Endothelial cell of hepatic sinusoid (primary cell): ENCODE data around the gene ZDHHC18.
"Not testable (repeated sequence)": the region's sequence is repeated elsewhere in the genome, so short reads cannot be mapped to it uniquely, and the experiment has no call there.

Source experiments
- in situ Hi-C: cut with HindIII; loops from 2 replicates; pipeline ENCODE4 v1.10.0; 2017; ENCODE audit warnings: low sequenced_read_pairs

The ZDHHC18 gene

DNA sequence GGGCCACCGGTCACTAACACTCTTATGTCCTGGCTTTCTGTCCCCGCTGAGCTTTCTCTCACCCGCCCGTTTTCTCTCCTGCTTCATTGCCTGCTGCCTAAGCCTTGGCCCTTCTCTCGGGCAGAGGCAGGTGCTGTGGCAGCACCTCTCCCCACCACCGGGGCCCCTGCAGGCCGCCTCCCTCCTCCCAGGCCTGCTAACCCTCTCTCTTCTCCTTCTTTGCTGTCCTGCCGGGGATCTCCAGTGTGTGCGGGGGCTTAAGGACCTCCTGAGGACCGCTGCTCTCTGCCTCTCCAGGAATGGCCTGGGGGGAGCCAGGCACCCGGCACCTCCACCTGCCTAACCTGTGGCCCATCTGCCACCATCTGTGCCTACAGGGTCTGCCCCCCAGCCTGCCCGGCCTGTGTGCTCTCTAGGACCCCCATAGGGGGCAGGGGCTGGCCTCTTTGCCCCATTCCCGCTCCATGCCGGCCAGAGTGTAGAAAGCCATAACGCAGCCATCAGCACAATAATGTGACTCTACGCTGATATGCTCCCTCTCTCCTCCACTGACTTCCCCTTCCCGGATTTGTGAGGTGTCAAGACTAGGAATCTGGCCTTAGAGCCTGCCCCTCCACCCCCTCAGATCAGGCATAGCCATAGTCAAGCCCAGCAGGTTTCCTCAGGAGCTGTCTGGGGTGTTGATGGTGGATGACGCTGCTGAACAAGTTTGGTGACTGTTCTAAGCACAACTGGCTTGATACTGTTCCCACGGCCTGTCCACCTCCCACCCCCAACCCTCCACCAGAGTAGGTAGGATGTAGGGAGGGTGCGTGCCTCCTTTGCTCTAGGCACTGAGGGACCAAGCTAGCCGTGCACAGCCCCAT, 30.3 kb downstream of the ZDHHC18 start:
- in situ Hi-C loops, result no loop called here

DNA sequence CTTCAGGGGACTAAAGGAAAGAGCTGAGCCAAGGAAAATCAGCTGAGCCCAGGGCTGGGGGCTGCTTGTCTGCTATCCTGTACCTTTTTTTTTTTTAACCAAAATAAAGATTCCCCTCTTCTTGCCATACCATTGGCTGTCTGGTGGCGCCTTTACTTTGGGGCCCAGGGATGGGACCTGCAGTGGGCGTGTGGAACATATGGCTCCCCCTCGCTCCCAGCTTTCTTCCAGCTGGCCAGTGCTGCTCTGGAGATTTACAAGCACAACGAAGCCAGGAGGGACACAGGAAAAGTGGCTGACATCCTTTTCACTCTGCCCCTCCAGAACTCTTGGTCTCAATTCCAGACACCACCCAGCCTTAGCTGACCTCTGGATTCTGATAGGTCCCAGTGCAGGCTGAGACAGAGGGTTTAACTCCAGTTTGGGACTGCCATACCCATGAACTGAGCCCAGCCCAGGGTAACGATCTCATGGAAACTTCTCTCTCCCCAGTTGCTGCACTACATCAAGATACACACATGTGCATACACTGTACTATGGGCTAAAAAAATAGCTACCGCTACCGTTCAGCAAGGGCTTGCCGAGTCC, 31.1 kb downstream of the ZDHHC18 start:
- in situ Hi-C loops, result no loop called here

DNA sequence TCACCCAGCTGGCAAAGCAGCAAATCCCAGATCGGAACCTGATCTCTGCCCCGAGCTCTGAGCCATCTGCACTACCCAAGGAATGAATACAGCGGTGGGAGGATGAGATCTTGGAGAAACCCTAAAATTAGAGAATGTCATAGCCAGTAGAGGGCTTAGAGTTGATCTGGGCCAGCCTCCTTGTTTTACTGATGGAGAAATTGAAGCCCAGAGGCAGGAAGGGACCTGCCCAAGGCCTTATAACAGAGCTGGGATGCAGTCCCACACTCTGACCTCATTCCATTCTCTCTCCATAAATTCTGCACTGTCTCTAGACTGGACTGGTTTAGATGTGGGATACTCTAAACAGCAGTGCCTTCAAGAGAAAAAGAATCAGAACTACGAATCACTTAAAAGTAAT, 31.7 kb downstream of the ZDHHC18 start:
- in situ Hi-C loops, result no loop called here

DNA sequence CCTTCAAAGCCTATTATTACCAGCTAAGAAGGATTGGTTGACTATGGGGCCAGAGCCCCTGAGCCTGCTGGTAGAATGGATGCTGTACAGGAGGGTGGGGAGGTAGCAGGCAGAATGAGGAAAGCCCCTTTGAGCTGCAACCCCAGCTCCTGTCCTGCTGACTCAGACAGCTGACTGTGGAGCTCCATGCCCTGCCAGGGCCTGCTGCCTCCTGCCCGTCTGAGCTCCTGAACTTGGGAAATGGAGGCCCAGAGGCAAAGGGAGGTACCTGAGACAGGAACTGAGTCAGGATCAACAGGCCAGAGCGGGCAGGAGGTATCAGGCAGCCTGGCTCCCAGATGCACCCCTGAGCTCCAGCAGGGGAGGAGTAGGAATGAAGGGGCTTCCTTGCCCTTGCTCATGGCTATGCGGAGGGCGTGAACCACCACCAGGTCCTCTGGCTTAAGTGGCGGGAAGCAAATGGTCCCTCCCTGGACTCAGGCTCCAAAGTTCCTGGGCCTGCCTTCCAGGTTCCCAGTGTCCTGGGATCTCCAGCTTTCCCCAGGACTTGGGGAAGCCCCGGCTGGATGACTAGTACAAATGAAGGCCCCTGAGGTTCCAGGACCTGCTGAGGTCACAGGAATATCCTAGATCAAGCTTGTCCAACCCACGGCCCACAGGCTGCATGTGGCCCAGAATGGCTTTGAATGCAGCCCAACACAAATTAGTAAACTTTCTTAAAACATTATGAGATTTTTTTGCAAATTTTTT, 32.6 kb downstream of the ZDHHC18 start:
- in situ Hi-C loops, result no loop called here

DNA sequence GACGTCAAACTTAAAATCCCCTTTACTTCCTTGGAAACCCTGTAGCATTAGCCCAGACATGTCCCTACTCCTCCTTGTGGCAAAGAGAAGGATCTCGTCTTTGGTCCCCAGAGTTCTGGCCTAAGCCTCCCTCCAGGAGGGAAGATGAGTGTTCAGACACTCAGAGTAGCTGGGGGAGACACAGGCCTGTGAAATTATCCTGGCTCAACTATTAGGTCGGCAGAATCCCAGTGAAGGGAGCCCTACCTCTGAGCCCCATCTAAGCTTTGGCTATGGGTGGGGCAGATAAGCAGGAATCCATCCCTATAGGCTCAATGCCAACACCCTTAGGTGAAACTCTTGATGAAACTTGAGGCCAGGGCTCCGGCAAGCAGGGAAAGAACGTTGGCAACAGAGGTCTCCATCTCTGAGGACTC, 34.8 kb downstream of the ZDHHC18 start:
- in situ Hi-C loops, result no loop called here

DNA sequence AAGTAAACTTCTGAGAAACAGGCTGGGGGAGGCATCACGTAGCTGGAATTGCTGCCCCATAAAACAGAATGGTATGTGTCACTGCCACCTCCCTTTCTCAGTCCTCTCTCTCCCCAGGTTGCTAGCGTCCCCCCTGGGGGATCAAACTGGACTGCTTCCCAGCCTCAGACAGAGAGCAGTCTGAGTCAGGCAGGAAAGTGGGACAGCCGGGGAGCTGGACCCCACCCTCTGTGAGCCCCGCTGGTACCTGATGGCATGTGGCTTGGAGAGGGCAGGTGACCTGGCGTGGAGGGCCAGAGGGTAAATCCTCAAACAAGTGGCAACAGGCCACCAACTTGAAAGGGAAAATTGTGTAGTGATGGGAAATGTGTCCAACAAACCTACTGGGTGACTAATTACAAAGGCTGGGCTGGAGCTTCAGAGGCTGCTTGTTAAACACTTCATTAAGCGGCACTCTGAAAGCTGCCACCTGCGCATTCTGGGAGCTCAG, 35.4 kb downstream of the ZDHHC18 start:
- in situ Hi-C loops, result no loop called here

DNA sequence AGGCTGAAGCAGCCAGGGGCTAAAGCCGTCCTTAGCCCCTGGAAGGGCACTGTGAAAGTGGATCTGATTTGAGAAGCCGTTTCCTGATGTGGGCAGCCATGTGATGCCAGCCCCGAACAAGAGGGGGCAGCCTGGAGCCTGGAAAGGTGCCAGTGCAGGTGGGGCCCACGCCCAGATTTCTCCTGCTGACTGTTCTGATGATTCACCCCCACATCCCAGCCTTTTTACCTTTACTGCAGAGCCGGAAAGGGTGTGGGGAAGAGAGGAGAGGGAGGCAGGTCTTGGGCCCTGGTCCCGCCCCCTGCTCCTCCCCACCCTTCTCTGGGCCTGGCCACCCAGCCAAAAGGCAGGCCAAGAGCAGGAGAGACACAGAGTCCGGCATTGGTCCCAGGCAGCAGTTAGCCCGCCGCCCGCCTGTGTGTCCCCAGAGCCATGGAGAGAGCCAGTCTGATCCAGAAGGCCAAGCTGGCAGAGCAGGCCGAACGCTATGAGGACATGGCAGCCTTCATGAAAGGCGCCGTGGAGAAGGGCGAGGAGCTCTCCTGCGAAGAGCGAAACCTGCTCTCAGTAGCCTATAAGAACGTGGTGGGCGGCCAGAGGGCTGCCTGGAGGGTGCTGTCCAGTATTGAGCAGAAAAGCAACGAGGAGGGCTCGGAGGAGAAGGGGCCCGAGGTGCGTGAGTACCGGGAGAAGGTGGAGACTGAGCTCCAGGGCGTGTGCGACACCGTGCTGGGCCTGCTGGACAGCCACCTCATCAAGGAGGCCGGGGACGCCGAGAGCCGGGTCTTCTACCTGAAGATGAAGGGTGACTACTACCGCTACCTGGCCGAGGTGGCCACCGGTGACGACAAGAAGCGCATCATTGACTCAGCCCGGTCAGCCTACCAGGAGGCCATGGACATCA, 36.5 kb downstream of the ZDHHC18 start, which contains the start of gene SFN:
Gene SFN (plus strand): TSS at position 369 of the 904 bp plus-strand sequence. CDS start 64 bp downstream, at position 433.
- in situ Hi-C loops, result no loop called here

DNA sequence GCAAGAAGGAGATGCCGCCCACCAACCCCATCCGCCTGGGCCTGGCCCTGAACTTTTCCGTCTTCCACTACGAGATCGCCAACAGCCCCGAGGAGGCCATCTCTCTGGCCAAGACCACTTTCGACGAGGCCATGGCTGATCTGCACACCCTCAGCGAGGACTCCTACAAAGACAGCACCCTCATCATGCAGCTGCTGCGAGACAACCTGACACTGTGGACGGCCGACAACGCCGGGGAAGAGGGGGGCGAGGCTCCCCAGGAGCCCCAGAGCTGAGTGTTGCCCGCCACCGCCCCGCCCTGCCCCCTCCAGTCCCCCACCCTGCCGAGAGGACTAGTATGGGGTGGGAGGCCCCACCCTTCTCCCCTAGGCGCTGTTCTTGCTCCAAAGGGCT, 37.2 kb downstream of the ZDHHC18 start:
- in situ Hi-C loops, result no loop called here

DNA sequence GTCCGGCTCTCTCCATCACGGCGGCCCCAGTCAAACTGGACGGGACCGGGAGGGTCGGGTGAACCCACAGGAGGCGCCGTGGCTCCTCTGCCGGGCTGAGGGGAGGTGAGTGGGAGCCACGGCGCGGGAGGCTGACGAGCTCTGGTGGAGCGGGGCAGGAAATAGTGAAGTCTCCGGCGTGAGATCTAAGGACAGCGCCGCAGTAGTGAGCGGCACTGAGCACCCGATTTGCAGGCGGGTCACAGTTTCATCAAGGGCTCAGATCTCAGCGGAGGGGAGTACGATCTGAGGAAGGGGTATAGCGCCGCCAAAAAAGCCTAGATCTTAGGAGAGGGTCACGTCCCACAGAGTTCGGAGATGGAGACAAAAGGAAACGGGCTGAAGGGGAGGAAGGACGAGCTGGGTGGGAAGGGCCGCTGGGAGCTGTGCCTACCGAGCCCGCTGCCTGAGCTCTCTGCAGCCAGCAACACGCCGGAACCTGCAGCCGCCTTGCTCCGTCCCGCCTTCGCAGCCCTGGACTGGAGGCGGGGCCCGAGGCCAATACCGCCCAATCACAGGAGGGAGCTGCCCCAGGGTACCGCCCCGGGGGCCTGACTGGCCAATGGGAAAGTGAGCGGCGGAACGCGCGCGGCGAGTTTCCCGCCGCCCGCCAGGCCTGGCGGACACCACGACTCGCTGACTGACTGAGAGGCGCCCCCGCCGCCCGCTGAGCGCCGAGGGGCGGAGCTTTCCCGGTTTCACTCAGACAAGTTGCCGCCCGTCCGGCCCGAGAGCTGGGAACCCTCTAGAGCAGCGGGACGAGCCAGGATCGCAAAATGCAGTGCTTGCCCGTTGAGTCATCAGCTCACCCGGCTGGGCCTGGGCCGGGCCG, 38.4 kb downstream of the ZDHHC18 start:
- in situ Hi-C loops, result no loop called here

DNA sequence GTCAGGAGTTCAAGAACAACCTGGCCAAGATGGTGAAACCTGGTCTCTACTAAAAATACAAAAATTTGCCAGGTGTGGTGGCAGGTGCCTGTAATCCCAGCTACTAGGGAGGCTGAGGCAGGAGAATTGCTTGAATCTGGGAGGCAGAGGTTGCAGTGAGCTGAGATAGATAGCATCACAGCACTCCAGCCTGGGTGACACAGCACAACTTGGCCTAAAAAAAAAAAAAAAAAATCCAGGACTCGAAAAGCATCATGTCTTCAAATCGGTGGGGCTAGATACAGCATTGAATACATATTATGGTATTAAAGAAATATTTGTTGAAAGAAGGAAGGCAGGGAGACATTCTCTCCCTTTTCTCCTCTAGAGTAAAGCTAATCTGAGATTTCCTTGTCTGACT, 46.6 kb downstream of the ZDHHC18 start:
- in situ Hi-C loops, result not testable (repeated sequence)

DNA sequence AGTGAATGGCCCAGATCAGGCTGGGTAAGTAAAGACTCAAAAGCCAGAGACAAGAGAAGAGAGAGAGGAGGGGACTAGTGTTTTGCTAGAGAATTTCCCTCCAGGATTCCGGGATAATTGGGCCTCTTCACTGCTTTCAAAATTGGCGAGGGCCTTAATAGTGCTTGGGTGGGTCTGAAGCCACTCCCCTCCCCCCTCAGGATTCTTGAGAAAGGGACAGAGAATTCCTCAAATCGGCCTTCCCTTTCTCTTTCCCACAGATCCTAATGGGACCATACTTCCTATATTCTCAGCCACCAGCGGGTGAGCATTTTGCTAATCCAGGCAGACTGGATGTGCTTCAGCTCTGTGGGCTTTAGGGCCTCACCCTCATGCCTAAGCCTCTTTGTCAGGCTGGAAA, 48.4 kb downstream of the ZDHHC18 start:
- in situ Hi-C loops, result no loop called here

DNA sequence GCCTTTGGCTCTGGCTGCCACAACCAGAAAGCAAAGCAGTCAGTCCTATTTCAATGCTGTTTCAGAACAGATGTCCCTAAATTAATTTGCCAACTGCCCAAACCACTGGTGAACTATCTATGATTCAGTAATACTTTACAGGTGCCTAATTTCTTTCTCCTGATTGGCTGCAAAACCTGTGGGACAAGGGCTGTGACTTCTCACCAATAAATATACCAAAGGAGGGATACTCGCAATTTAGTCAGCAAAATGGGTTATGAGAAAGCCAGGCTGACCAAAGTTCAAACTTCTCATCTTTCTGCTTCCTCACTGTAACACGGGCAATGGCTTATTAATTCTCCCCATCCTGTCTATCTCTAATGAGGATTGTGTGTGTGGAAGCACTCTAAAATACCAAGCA, 50.8 kb downstream of the ZDHHC18 start:
- in situ Hi-C loops, result no loop called here

DNA sequence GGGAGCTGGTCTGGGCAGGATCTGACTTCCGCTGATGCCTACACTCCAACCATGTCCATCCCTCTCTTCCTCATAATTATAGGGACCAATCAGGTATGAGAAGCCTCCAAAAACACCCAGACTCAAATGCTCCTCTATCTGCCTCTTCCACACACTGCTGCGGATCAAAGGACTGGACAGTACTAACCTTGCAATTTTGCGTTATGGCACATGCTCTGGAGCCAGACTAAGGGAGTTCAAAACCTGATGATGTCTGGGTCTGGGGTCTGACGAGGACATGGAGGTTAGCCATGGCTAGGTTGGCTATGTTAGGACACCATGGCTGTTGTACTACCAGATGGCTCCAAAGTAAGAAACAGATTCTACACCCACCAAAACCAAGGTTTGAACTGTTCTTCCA, 53.3 kb downstream of the ZDHHC18 start:
- in situ Hi-C loops, result loop anchor here (10.0 kb wide), 1 partner anchor 275 kb away; no protein-coding TSS in a partner anchor

DNA sequence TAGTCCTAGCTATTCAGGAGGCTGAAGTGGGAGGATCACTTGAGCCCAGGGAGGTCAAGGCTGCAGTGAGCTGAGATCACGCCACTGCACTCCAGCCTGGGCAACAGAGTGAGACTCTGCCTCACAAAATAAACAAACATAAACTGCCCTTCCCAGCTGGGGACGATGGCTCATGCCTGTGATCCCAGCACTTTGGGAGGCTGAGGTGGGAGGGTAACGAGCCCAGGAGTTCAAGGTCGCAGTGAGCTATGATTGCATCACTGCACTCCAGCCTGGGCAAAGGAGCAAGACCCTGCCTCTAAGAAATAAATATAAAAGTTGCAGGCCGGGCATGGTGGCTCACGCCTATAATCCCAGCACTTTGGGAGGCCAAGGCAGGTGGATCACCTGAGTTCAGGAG, 55.1 kb downstream of the ZDHHC18 start:
- in situ Hi-C loops, result loop anchor here (10.0 kb wide), 1 partner anchor 277 kb away; no protein-coding TSS in a partner anchor

DNA sequence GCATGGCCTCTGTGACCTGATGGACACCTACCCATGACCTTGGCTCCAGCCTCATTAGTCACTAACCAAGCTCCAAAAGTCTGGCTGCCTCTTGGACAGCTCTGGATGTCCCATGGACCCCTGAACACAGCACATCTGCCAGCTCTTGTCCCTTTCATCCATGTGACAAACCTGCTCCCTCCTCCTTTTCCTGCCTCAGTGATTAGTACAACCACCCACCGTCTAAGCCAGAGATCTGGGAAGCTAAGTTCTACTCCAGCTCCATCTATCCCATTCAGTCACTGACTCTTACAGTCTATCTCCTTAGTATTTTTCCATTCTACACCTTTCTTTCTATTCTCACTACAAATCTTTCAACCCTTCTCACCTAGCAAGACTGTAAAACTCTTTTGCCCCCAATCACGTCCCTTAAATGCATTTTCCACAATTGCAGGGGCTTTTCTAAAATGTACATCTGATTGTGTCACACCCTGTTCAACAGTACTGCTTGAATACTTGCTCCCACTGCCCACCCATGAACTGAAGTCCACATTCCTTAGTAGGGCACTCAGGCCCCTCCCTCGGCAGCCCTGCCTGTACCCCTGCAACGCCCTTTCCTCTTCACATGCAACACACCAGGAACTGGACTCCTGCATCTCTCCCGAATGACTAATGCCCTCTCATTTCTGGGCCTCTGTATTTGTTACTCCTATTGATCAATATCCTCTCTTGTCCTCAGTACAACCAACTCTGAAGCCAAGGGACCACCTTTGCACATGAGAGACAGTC, 56.4 kb downstream of the ZDHHC18 start:
- in situ Hi-C loops, result loop anchor here (10.0 kb wide), 1 partner anchor 278 kb away; no protein-coding TSS in a partner anchor

DNA sequence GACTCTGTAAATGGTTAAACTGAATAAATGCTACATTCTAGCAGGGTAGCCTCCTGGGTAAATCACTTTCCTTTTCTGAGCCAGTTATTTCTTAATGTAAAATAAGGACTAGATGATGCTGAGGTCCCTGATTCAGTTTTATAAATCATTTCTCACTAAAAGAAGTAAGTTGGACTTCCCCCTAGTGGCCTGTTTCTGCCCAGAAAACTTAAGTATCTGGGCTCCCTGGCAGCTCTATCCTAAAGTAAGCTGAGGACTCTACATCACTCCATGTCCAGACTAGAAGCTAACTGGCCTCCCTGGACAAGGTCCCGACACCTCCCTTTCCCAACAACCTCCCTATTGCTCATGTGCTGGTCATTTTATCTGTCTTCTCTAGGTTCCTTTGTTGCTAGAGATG, 60.6 kb downstream of the ZDHHC18 start:
- in situ Hi-C loops, result loop anchor here (5.0 to 10.0 kb wide), 3 partner anchors 35 to 282 kb away; partner anchors contain the start of gene KDF1

DNA sequence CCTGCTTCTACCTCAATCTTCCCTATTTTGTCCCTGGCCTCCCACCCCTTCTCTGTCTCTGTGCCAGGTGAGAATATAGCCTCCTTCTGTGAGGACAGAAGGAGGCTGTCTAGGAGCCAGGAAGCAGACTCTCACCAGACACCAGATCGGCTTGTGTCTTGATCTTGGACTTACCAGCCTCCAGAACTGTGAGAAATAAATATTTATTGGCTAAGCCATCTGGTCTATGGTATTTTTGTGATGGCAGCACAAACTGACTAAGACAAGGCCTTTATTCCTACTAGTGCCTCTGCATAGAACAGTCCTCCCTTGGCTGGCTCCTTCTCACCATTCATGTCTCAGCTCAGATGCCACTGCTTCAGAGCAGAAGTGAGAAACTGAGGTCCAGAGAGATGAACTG, 61.7 kb downstream of the ZDHHC18 start:
- in situ Hi-C loops, result loop anchor here (5.0 to 10.0 kb wide), 3 partner anchors 36 to 283 kb away; partner anchors contain the start of gene KDF1
